ENCODE data around the gene ZPLD1.

The ZPLD1 gene

GRCh38 chr3:102434715-102435114 lies at the start of gene ZPLD1:
Gene ZPLD1, plus strand, starts transcription at chr3:102435015. Its CDS starts 3,473 bp downstream, at chr3:102438488.
- TF ChIP-seq CTCF (IDR thresholded peaks at IDR 0.05) = no peak

GRCh38 chr3:102390171-102390864 lies 44.5 kb upstream of the ZPLD1 start:
- TF ChIP-seq CTCF (IDR thresholded peaks at IDR 0.05) = no peak

- TF ChIP-seq CTCF (IDR thresholded peaks at IDR 0.05) = no peak
These were observed 43.9 kb upstream of the ZPLD1 start for GRCh38 chr3:102390916-102391315.

- no peak for TF ChIP-seq CTCF (IDR thresholded peaks at IDR 0.05)
These were observed 43.3 kb upstream of the ZPLD1 start for GRCh38 chr3:102391491-102391890.

GRCh38 chr3:102394517-102394916 lies 40.3 kb upstream of the ZPLD1 start:
- TF ChIP-seq CTCF (IDR thresholded peaks at IDR 0.05) = no peak

- no peak for TF ChIP-seq CTCF (IDR thresholded peaks at IDR 0.05)
These were observed 36.6 kb upstream of the ZPLD1 start for GRCh38 chr3:102398176-102398575.

- TF ChIP-seq CTCF (IDR thresholded peaks at IDR 0.05) = no peak
These were observed 36.1 kb upstream of the ZPLD1 start for GRCh38 chr3:102398666-102399065.

GRCh38 chr3:102400142-102400541 lies 34.7 kb upstream of the ZPLD1 start:
- TF ChIP-seq CTCF (IDR thresholded peaks at IDR 0.05) = no peak

Data from LNCAP (cell line).